Progenitor cell of endocrine pancreas (in vitro differentiated cells): ENCODE measurements around the gene PITPNM2. TPM values are rescaled to one million over a fixed set of nuclear protein-coding genes. Genes with fewer than 3 reads are reported as not detected.

Source experiments
- DNase-seq: peaks from one replicate; pipeline ENCODE4 v3.0.0; 2021; ENCODE audit warnings: low spot score; ENCODE audit not compliant: unreplicated experiment
- H3K27ac Mint-ChIP-seq: 2 replicates; pipeline ENCODE4 v1.8.0; 2021; ENCODE audit warnings: mild to moderate bottlenecking, moderate library complexity, mixed read lengths
- H3K27me3 Mint-ChIP-seq: 2 replicates; pipeline ENCODE4 v1.8.0; 2021; ENCODE audit warnings: mixed read lengths
- H3K36me3 Mint-ChIP-seq: 2 replicates; pipeline ENCODE4 v1.8.0; 2022; ENCODE audit warnings: mixed read lengths; ENCODE audit not compliant: insufficient read depth
- H3K4me1 Mint-ChIP-seq: 2 replicates; pipeline ENCODE4 v1.8.0; 2021; ENCODE audit warnings: low read depth, mixed read lengths
- H3K4me3 Mint-ChIP-seq: 2 replicates; pipeline ENCODE4 v1.8.0; 2021; ENCODE audit warnings: low read depth, mild to moderate bottlenecking, moderate library complexity, mixed read lengths
- H3K9me3 Mint-ChIP-seq: 2 replicates; pipeline ENCODE4 v1.8.0; 2021; ENCODE audit warnings: low read depth, mixed read lengths
- CTCF ChIP-seq: fragments of 200-600 bp; sonication (generic); IDR thresholded peaks from one replicate; pipeline ENCODE4 v1.5.0; 2021; ENCODE audit warnings: antibody characterized with exemption, mild to moderate bottlenecking; ENCODE audit not compliant: unreplicated experiment
- total RNA-seq: library from RNA; stranded (reverse); gene quantifications from 2 replicates; pipeline ENCODE4 v1.2.1, GENCODE V29; 2021

PITPNM2 gene
- total RNA-seq, 1 donor from 2014 or later: 2.1 TPM

DNA sequence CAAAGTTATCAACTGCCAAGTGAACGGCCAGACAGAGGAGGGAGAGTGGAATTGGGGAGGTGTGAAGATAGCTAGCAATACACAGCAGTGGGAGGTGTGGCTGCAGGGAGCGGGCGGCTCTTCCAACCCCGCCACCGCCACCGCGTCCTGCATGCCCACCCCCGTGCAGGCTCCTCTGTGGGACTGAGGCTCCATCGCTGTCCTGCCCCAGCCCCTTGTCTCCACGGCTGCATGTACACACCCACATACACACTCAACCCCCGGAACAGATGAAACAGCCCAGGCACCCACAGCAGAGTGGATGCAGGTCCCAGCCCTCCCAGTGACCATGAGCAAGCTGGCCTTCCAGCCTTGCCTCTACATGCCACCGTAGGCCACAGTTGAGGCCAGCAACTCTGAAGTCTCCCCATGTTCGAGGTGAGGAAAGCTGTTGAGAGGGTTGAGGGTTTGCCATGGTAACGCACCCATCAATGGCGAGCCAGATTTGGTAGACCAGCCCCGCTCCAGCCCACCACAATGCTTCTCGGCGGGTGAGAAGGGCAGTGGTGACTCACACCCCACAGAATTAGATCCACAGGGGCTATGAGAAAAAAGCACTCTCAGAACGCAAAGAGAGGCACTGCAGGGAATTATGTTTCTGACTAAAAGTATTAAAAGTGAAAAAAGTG lies 39.3 kb downstream of the PITPNM2 start:
- no peak for DNase-seq
- Mint-ChIP-seq H3K27me3 (peaks cover 46% of the 10 kb centered on the region), H3K36me3 (no peaks in the 10 kb centered on the region), H3K9me3 (no peaks in the 10 kb centered on the region), H3K27ac (no peak overlapping the region), H3K4me1 (peaks cover 13% of the 10 kb centered on the region), H3K4me3 (no peak overlapping the region)
- TF ChIP-seq CTCF: no peak

GRCh38 chr12:123109319-123109772 lies 41.5 kb downstream of the PITPNM2 start:
- Mint-ChIP-seq H3K36me3 (no peaks in the 10 kb centered on the region), H3K9me3 (no peaks in the 10 kb centered on the region), H3K4me3 (no peak overlapping the region), H3K27me3 (peaks cover 64% of the 10 kb centered on the region), H3K4me1 (peaks cover 13% of the 10 kb centered on the region), H3K27ac (no peak overlapping the region)
- TF ChIP-seq CTCF: no peak
- DNase-seq: no peak

DNA sequence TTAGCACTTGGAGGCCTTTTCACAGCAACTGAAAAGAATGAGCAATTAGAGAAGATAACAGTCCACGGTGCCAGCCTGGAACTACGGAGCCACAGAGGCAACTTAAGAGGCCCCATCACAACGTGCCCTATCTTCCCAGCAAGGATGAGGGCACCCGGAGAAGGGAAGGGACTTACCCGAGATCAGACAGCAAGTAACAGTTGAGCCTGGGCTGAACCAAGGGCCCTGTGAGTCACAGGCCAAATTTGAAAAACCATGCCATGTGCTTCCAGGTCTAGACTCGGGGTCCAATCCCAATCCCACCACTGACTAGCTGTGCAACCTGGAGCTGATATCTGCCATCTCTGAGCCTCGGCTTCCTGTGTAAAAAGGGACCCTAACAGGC lies 42.2 kb downstream of the PITPNM2 start:
- Mint-ChIP-seq H3K4me1 (peaks cover 13% of the 10 kb centered on the region), H3K4me3 (no peak overlapping the region), H3K27me3 (peaks cover 64% of the 10 kb centered on the region), H3K36me3 (no peaks in the 10 kb centered on the region), H3K9me3 (no peaks in the 10 kb centered on the region), H3K27ac (no peak overlapping the region)
- no peak for DNase-seq
- no peak for TF ChIP-seq CTCF

DNA sequence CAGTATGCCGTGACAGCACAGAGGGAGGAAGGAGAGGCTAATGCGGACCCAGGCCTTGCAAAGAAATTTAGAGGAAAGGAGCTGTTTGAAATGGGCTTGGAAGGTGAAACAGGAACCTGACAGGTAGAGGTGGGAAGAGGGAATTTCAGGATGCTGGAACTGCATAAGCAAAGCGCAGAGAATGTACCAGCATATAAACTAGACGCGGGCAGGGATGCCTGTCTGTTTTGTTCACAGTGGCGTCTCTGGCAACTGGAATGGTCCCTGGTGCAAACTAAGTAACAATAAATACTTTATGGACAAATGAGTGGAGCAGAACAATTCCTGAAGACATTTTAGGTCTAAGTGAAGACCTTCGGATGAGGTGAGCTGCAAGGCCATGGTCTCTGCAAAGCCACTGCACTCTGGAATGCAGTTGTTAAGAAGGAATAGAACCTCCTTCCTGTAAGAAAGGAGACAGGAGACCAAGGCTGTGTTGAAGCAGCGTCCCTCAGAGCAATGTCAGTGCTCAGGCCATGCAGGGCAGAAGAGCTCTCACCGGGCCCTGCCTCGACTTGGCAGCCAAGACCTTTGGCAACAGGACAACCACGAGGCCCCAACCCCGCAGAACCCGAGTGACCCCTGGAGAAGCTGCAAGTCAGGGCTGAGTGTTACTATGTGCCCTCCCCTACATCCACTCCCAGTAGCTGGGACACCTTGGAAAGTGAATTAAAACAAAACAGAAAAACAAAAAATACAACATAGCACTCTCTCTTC lies 42.8 kb downstream of the PITPNM2 start:
- Mint-ChIP-seq H3K9me3 (no peaks in the 10 kb centered on the region), H3K4me1 (peaks cover 13% of the 10 kb centered on the region), H3K4me3 (no peak overlapping the region), H3K36me3 (no peaks in the 10 kb centered on the region), H3K27me3 (peaks cover 61% of the 10 kb centered on the region), H3K27ac (no peak overlapping the region)
- TF ChIP-seq CTCF: no peak
- no peak for DNase-seq

GRCh38 chr12:123106640-123107359 lies 44.1 kb downstream of the PITPNM2 start:
- no peaks in the 10 kb centered on the region for H3K9me3 Mint-ChIP-seq
- no peak for TF ChIP-seq CTCF
- no peak for DNase-seq
- peaks cover 55% of the 10 kb centered on the region for H3K27me3 Mint-ChIP-seq
- H3K4me1 Mint-ChIP-seq: peaks cover 13% of the 10 kb centered on the region
- no peak overlapping the region for H3K27ac Mint-ChIP-seq
- no peaks in the 10 kb centered on the region for H3K36me3 Mint-ChIP-seq
- H3K4me3 Mint-ChIP-seq: no peak overlapping the region
